Keratinocyte (primary cell): Measurements from ENCODE around the gene TMEM187. TPM values are rescaled to one million over a fixed set of nuclear protein-coding genes. Genes with fewer than 3 reads are reported as not detected.

Source experiments
- DNase-seq: peaks from one replicate; pipeline ENCODE4 v3.0.0-alpha.2; 2011; ENCODE audit warnings: low read depth, missing footprints, low spot score
- FAIRE-seq: peaks from 2 replicates; lab custom pipeline; 2011; peaks lifted over from hg19 to GRCh38; lab: Jason Lieb, UNC
- H2AFZ ChIP-seq: 2 replicates; pipeline ENCODE4 v1.6.0; 2012; ENCODE audit warnings: low read length, control low read depth, inconsistent platforms; ENCODE audit not compliant: control insufficient read depth
- H3K27ac ChIP-seq: 2 replicates; pipeline ENCODE4 v1.5.1; 2011; ENCODE audit warnings: low read length; ENCODE audit not compliant: control insufficient read depth, insufficient read depth
- H3K27me3 ChIP-seq: 3 replicates; pipeline ENCODE4 v1.6.0; 2011; ENCODE audit warnings: low read length; ENCODE audit not compliant: control insufficient read depth, insufficient read depth; ENCODE audit errors: extremely low read depth
- H3K36me3 ChIP-seq, 2 experiments: 2 replicates in 1 of 2; 3 replicates in 1 of 2; pipeline ENCODE4 v1.5.1; 2011; ENCODE audit warnings: low read length in 2 of 2, mild to moderate bottlenecking in 1 of 2; ENCODE audit not compliant: control insufficient read depth in 2 of 2, insufficient read depth in 2 of 2; ENCODE audit errors: extremely low read depth in 1 of 2
- H3K4me1 ChIP-seq: 3 replicates; pipeline ENCODE4 v1.5.1; 2011; ENCODE audit warnings: low read length; ENCODE audit not compliant: control insufficient read depth, insufficient read depth; ENCODE audit errors: extremely low read depth
- H3K4me2 ChIP-seq: 3 replicates; pipeline ENCODE4 v1.6.0; 2011; ENCODE audit warnings: low read depth, low read length; ENCODE audit not compliant: control insufficient read depth, insufficient read depth; ENCODE audit errors: extremely low read depth
- H3K4me3 ChIP-seq, 3 experiments: fragments of 200-600 bp in 1 of 3; sonication (generic) in 1 of 3; 2 replicates in 2 of 3; 3 replicates in 1 of 3; pipeline ENCODE4 v1.5.1; 2011 to 2016; ENCODE audit warnings: low read length in 3 of 3, mild to moderate bottlenecking in 3 of 3, control low read depth in 2 of 3, inconsistent platforms in 1 of 3, low read depth in 1 of 3, mixed read lengths in 1 of 3, mixed run types in 1 of 3, moderate library complexity in 1 of 3; ENCODE audit not compliant: control insufficient read depth in 2 of 3, insufficient read depth in 2 of 3; ENCODE audit errors: extremely low read depth in 1 of 3
- H3K79me2 ChIP-seq: 2 replicates; pipeline ENCODE4 v1.6.0; 2012; ENCODE audit warnings: low read length; ENCODE audit not compliant: control insufficient read depth, insufficient read depth
- H3K9ac ChIP-seq: 3 replicates; pipeline ENCODE4 v1.6.0; 2011; ENCODE audit warnings: low read length; ENCODE audit not compliant: control insufficient read depth, insufficient read depth; ENCODE audit errors: extremely low read depth
- H3K9me1 ChIP-seq: 3 replicates; pipeline ENCODE4 v1.6.0; 2011; ENCODE audit warnings: low read length; ENCODE audit not compliant: control insufficient read depth, insufficient read depth; ENCODE audit errors: extremely low read depth
- H3K9me3 ChIP-seq: 2 replicates; pipeline ENCODE4 v1.5.1; 2012; ENCODE audit warnings: low read depth, low read length; ENCODE audit not compliant: control insufficient read depth
- H4K20me1 ChIP-seq: 3 replicates; pipeline ENCODE4 v1.6.0; 2011; ENCODE audit warnings: low read length; ENCODE audit not compliant: control insufficient read depth, insufficient read depth; ENCODE audit errors: extremely low read depth
- EZH2 ChIP-seq: IDR thresholded peaks from one replicate; pipeline ENCODE4 v1.6.1; 2012; ENCODE audit warnings: inconsistent platforms, mild to moderate bottlenecking, low read length, moderate library complexity
- dilution Hi-C: fragments of 300-500 bp; cut with MboI; formaldehyde crosslinking; loops from one replicate; pipeline ENCODE4 v1.7.0; 2020; ENCODE audit warnings: low sequenced_read_pairs; ENCODE audit not compliant: extremely low pct_ligation_motif_present
- polyA plus RNA-seq, 5 experiments: library from polyadenylated mRNA; depleted of rRNA in 3 of 5; stranded (reverse) in 3 of 5; stranded (forward) in 1 of 5; unstranded in 1 of 5; fragments of >200 nt; gene quantifications; 1 replicate in 1 of 5; 2 replicates in 3 of 5; 3 replicates in 1 of 5; pipeline versions ENCODE4 v1.2.1 to v1.2.3, GENCODE V29; 2011 to 2012; ENCODE audit warnings: missing spikeins in 2 of 5, low read depth in 1 of 5, low replicate concordance in 1 of 5
- TF ChIP-seq, protein P1 (sequence below), 3 experiments: IDR thresholded peaks in 1 of 3; conservative IDR thresholded peaks in 1 of 3; optimal IDR thresholded peaks in 1 of 3; 2 replicates in 2 of 3; 3 replicates in 1 of 3; pipeline versions ENCODE3 to v1.5.1; 2011; ENCODE audit warnings: low read length in 3 of 3, mild to moderate bottlenecking in 3 of 3, moderate library complexity in 2 of 3, control low read depth in 1 of 3, inconsistent platforms in 1 of 3; ENCODE audit not compliant: insufficient read depth in 2 of 3; ENCODE audit errors: extremely low read depth in 1 of 3

TMEM187 gene
- polyA plus RNA-seq, 1 donor (not counting 4 experiments of a cell fraction or from before 2014, with no cell fraction given) = 6.6 TPM

DNA sequence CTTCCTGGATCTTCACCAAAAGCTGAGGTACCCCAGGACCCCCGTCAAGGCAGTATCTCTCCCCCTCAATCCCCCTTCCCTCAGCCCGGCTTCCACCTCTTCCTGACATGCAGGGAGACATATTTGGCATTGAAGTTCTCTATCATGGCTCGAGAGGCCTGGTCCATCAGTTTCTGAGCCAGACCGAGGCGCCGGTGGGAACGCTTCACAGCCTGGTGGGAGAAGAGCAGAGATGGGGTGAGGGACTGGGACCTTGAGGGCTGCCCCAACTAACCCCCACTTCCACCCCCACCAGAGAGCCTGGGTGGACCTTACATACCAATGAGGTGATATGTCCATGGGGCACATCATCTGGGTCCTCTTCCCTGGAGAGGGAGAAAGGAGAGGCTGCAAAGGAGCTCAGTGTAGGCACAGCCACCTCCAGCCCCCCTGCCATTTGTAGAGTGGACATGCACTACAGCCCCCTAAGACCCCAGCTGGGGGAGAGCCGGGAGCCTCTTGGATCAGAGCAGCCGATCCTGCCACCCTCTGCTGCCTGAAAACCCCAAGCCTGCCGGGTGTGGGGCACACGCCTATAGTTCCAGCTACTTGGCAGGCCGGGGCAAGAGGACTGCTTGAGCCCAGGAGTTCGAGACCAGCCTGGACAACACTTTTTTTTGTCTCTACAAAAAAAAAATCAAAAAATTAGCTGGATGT lies 40.2 kb upstream of the TMEM187 start:
- H3K4me1 ChIP-seq = peaks cover 8% of the 10 kb centered on the region
- H3K27ac ChIP-seq = no peak overlapping the region
- DNase-seq = no peak
- no peaks in the 10 kb centered on the region for H3K9me1 ChIP-seq
- no peak overlapping the region for H3K9ac ChIP-seq
- no peak overlapping the region for H3K4me2 ChIP-seq
- no peaks in the 10 kb centered on the region for H3K9me3 ChIP-seq
- no peak for FAIRE-seq
- H4K20me1 ChIP-seq = no peaks in the 10 kb centered on the region
- H3K4me3 ChIP-seq = no peak overlapping the region
- dilution Hi-C loops = no loop called here
- H2AFZ ChIP-seq = no peak overlapping the region
- H3K36me3 ChIP-seq = peaks cover 6 to 9% of the 10 kb centered on the region in 2 experiments
- TF ChIP-seq EZH2 = no peak
- TF ChIP-seq, protein P1, sequence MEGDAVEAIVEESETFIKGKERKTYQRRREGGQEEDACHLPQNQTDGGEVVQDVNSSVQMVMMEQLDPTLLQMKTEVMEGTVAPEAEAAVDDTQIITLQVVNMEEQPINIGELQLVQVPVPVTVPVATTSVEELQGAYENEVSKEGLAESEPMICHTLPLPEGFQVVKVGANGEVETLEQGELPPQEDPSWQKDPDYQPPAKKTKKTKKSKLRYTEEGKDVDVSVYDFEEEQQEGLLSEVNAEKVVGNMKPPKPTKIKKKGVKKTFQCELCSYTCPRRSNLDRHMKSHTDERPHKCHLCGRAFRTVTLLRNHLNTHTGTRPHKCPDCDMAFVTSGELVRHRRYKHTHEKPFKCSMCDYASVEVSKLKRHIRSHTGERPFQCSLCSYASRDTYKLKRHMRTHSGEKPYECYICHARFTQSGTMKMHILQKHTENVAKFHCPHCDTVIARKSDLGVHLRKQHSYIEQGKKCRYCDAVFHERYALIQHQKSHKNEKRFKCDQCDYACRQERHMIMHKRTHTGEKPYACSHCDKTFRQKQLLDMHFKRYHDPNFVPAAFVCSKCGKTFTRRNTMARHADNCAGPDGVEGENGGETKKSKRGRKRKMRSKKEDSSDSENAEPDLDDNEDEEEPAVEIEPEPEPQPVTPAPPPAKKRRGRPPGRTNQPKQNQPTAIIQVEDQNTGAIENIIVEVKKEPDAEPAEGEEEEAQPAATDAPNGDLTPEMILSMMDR (optimal IDR thresholded peaks at IDR 0.05 in 1 of 3, IDR thresholded peaks at IDR 0.05 in 1 of 3, conservative IDR thresholded peaks at IDR 0.05 in 1 of 3; ENCODE audit: extremely low read depth in 1 of 3, insufficient read depth in 2 of 3, low read length in 3 of 3) = no peak
- H3K27me3 ChIP-seq = no peaks in the 10 kb centered on the region
- H3K79me2 ChIP-seq = peaks cover 28% of the 10 kb centered on the region

GRCh38 chrX:153933748-153934147 lies 38.8 kb upstream of the TMEM187 start:
- Histone ChIP-seq H3K27me3 (no peaks in the 10 kb centered on the region), H3K4me2 (peak overlapping the region; percentile 82), H3K27ac (peak overlapping the region; percentile 31), H3K79me2 (peaks cover 28% of the 10 kb centered on the region), H3K4me1 (peaks cover 3% of the 10 kb centered on the region), H3K9me3 (no peaks in the 10 kb centered on the region), H3K9me1 (no peaks in the 10 kb centered on the region), H3K9ac (peak overlapping the region; percentile 75), H3K4me3 (peak overlapping the region; percentile 61 to 79 (median 76)), H3K36me3 (peaks cover 6 to 9% of the 10 kb centered on the region in 2 experiments), H4K20me1 (no peaks in the 10 kb centered on the region), H2AFZ (no peak overlapping the region)
- no peak for FAIRE-seq
- dilution Hi-C loops = no loop called here
- TF ChIP-seq EZH2 = no peak
- TF ChIP-seq, protein P1 (optimal IDR thresholded peaks at IDR 0.05 in 1 of 3, IDR thresholded peaks at IDR 0.05 in 1 of 3, conservative IDR thresholded peaks at IDR 0.05 in 1 of 3; ENCODE audit: extremely low read depth in 1 of 3, insufficient read depth in 2 of 3, low read length in 3 of 3) = no peak
- no peak for DNase-seq
